HepG2 (cell line): ENCODE data around the gene ZKSCAN4. TPM values are rescaled to one million over a fixed set of nuclear protein-coding genes. Genes with fewer than 3 reads are reported as not detected.

Source experiments
- IRF2 ChIP-seq: IDR thresholded peaks from 2 replicates; pipeline ENCODE4 v1.6.1; 2018; ENCODE audit warnings: missing genetic modification reagents, missing compliant biosample characterization
- PHF5A ChIP-seq: IDR thresholded peaks from one replicate; pipeline ENCODE4 v1.6.1; 2018; ENCODE audit warnings: low read depth, missing genetic modification reagents; ENCODE audit not compliant: unreplicated experiment
- PITX1 ChIP-seq: sonication (generic); formaldehyde crosslinking; IDR thresholded peaks from 2 replicates; pipeline ENCODE4 v1.5.1; 2020; ENCODE audit warnings: mild to moderate bottlenecking, missing genetic modification reagents
- PRPF4 ChIP-seq: fragments of 200-400 bp; formaldehyde crosslinking; IDR thresholded peaks from 2 replicates; pipeline ENCODE4 v1.6.1; 2016; ENCODE audit warnings: low read length, low read depth; ENCODE audit not compliant: poor library complexity, severe bottlenecking
- ZBTB1 ChIP-seq: sonication (generic); formaldehyde crosslinking; IDR thresholded peaks from 2 replicates; pipeline ENCODE4 v1.4.0; 2020; ENCODE audit warnings: missing genetic modification reagents, borderline replicate concordance
- ZBTB34 ChIP-seq: sonication (generic); formaldehyde crosslinking; IDR thresholded peaks from 2 replicates; pipeline ENCODE4 v1.8.0; 2022; ENCODE audit warnings: mild to moderate bottlenecking, missing genetic modification reagents
- ZBTB46 ChIP-seq: sonication (generic); formaldehyde crosslinking; IDR thresholded peaks from 2 replicates; pipeline ENCODE4 v1.4.0; 2020; ENCODE audit warnings: mild to moderate bottlenecking, missing genetic modification reagents, borderline replicate concordance
- ZNF281 ChIP-seq: sonication (generic); formaldehyde crosslinking; IDR thresholded peaks from 2 replicates; pipeline ENCODE4 v1.4.0; 2020; ENCODE audit warnings: missing genetic modification reagents, borderline replicate concordance
- ZNF512 ChIP-seq: sonication (generic); formaldehyde crosslinking; IDR thresholded peaks from 2 replicates; pipeline ENCODE4 v1.4.0; 2020; ENCODE audit warnings: mild to moderate bottlenecking, missing genetic modification reagents
- ZNF710 ChIP-seq: sonication (generic); formaldehyde crosslinking; IDR thresholded peaks from 2 replicates; pipeline ENCODE4 v1.5.0; 2020; ENCODE audit warnings: mild to moderate bottlenecking, missing genetic modification reagents, borderline replicate concordance
- ZNF883 ChIP-seq: sonication (generic); formaldehyde crosslinking; IDR thresholded peaks from 2 replicates; pipeline ENCODE4 v1.5.1; 2020; ENCODE audit warnings: mild to moderate bottlenecking, missing genetic modification reagents; ENCODE audit errors: not compliant biosample characterization
- polyA plus RNA-seq, 8 experiments: library from polyadenylated mRNA; depleted of rRNA in 3 of 8; stranded (reverse) in 7 of 8; unstranded in 1 of 8; fragments of >200 nt; fragmentation: Illumina TruSeq in 4 of 8; extraction: Trizol in 4 of 8; gene quantifications; 2 replicates each; pipeline versions ENCODE4 v1.2.1 to v1.2.3, GENCODE V29; 2011 to 2016; ENCODE audit warnings: low read depth in 4 of 8, missing spikeins in 1 of 8, mixed read lengths in 1 of 8; ENCODE audit not compliant: insufficient read depth in 1 of 8
- total RNA-seq, 5 experiments: library from RNA; depleted of rRNA; stranded (reverse); fragments of >200 nt; fragmentation: Illumina TruSeq; extraction: Trizol; gene quantifications; 2 replicates each; pipeline ENCODE4 v1.2.3, GENCODE V29; 2016; ENCODE audit warnings: low read depth in 1 of 5

Gene ZKSCAN4
- total and polyA plus RNA-seq, 2 of the 13 experiments (the other 11 are each of a cell fraction or from before 2014, with no cell fraction given) = 2.9 to 7.8 TPM

GRCh38 chr6:28217890-28218289 lies 34.2 kb downstream of the ZKSCAN4 start (continued):
- TF ChIP-seq ZBTB1 (CRISPR knock-in tag) (no peak), ZNF883 (CRISPR knock-in tag) (peak; percentile 17), IRF2 (no peak), ZNF512 (CRISPR knock-in tag) (no peak), PHF5A (CRISPR knock-in tag) (no peak), ZBTB46 (no peak), ZNF710 (CRISPR knock-in tag) (no peak), PRPF4 (no peak), PITX1 (CRISPR knock-in tag) (no peak), ZBTB34 (no peak), ZNF281 (CRISPR knock-in tag) (no peak)
